ENCODE measurements around the gene RARG.

RARG gene

GRCh38 chr12:53231921-53232645 lies at the start of gene RARG:
TSS of gene RARG (minus strand) at chr12:53232209. CDS start at chr12:53227545, 4,664 bp downstream.
- no peaks in the 10 kb centered on the region for H3K36me3 ChIP-seq (ENCODE audit: control insufficient read depth in 2 of 2, insufficient read depth in 1 of 2, low read length in 2 of 2)
- peak within 1 kb of the TSS; percentile 46 for H3K4me3 ChIP-seq (ENCODE audit: low read depth, low read length)
- ChIA-PET CTCF (interaction anchor here (0.6 to 1.1 kb wide), 3 partner anchors 18 to 276 kb away, joined by 3 to 4 read pairs (median 4); no protein-coding TSS in a partner anchor), POLR2A (no interaction called here)
- H3K4me1 ChIP-seq (ENCODE audit: control insufficient read depth, insufficient read depth, low read length) = peaks cover 12% of the 10 kb centered on the region
- H3K27ac ChIP-seq (ENCODE audit: extremely low read depth, low read depth, low read length) = peak within 1 kb of the TSS; percentile 46; the same call in 1 of the 2 replicates
- H3K9me3 ChIP-seq (ENCODE audit: control insufficient read depth, insufficient read depth, low read depth, low read length) = no peaks in the 10 kb centered on the region
- TF ChIP-seq, protein P1, sequence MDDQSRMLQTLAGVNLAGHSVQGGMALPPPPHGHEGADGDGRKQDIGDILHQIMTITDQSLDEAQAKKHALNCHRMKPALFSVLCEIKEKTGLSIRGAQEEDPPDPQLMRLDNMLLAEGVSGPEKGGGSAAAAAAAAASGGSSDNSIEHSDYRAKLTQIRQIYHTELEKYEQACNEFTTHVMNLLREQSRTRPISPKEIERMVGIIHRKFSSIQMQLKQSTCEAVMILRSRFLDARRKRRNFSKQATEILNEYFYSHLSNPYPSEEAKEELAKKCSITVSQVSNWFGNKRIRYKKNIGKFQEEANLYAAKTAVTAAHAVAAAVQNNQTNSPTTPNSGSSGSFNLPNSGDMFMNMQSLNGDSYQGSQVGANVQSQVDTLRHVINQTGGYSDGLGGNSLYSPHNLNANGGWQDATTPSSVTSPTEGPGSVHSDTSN (CRISPR knock-in tag; IDR thresholded peaks at IDR 0.05) = no peak
- TF ChIP-seq ZNF214 (tag by site-specific recombination; IDR thresholded peaks at IDR 0.05; ENCODE audit: borderline replicate concordance) (no peak), ZNF692 (tag by site-specific recombination; IDR thresholded peaks at IDR 0.05) (peak; percentile 45; the same call in 1 of the 2 replicates), ZNF555 (tag by site-specific recombination; conservative IDR thresholded peaks at IDR 0.05) (no peak), GLIS1 (tag by site-specific recombination; IDR thresholded peaks at IDR 0.05) (peak; percentile 86), ZNF654 (tag by site-specific recombination; IDR thresholded peaks at IDR 0.05; ENCODE audit: low read depth) (no peak), SP2 (tag by site-specific recombination; IDR thresholded peaks at IDR 0.05) (peak; percentile 56), SP7 (tag by site-specific recombination; IDR thresholded peaks at IDR 0.05) (peak; percentile 67; the same call in 1 of the 2 replicates), ZNF707 (tag by site-specific recombination; IDR thresholded peaks at IDR 0.05) (no peak), ZNF335 (tag by site-specific recombination; conservative IDR thresholded peaks at IDR 0.05) (peak; percentile 97), ZNF10 (tag by site-specific recombination; IDR thresholded peaks at IDR 0.05) (peak; percentile 31; the same call in 1 of the 2 replicates), ZNF561 (tag by site-specific recombination; IDR thresholded peaks at IDR 0.05; ENCODE audit: borderline replicate concordance) (peak; percentile 56; the same call in 1 of the 2 replicates), ZNF184 (tag by site-specific recombination; IDR thresholded peaks at IDR 0.05) (0 out of 2 replicates have a peak, but pooled peaks have one; percentile 17), HIC1 (tag by site-specific recombination; IDR thresholded peaks at IDR 0.05) (0 out of 2 replicates have a peak, but pooled peaks have one; percentile 50), SP3 (tag by site-specific recombination; IDR thresholded peaks at IDR 0.05) (peak; percentile 54; the same call in 1 of the 2 replicates), ZNF530 (tag by site-specific recombination; IDR thresholded peaks at IDR 0.05; ENCODE audit: low read depth) (no peak), ZNF324 (tag by site-specific recombination; IDR thresholded peaks at IDR 0.05) (no peak)
- TF ChIP-seq, protein P2, sequence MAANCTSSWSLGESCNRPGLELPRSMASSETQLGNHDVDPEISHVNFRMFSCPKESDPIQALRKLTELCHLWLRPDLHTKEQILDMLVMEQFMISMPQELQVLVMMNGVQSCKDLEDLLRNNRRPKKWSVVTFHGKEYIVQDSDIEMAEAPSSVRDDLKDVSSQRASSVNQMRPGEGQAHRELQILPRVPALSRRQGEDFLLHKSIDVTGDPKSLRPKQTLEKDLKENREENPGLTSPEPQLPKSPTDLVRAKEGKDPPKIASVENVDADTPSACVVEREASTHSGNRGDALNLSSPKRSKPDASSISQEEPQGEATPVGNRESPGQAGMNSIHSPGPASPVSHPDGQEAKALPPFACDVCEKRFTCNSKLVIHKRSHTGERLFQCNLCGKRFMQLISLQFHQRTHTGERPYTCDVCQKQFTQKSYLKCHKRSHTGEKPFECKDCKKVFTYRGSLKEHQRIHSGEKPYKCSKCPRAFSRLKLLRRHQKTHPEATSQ (tag by site-specific recombination; IDR thresholded peaks at IDR 0.05) = peak; percentile 53; the same call in 1 of the 2 replicates
- TF ChIP-seq, protein P3, sequence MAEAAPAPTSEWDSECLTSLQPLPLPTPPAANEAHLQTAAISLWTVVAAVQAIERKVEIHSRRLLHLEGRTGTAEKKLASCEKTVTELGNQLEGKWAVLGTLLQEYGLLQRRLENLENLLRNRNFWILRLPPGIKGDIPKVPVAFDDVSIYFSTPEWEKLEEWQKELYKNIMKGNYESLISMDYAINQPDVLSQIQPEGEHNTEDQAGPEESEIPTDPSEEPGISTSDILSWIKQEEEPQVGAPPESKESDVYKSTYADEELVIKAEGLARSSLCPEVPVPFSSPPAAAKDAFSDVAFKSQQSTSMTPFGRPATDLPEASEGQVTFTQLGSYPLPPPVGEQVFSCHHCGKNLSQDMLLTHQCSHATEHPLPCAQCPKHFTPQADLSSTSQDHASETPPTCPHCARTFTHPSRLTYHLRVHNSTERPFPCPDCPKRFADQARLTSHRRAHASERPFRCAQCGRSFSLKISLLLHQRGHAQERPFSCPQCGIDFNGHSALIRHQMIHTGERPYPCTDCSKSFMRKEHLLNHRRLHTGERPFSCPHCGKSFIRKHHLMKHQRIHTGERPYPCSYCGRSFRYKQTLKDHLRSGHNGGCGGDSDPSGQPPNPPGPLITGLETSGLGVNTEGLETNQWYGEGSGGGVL (tag by site-specific recombination; IDR thresholded peaks at IDR 0.05) = peak; percentile 85
- TF ChIP-seq, protein P4, sequence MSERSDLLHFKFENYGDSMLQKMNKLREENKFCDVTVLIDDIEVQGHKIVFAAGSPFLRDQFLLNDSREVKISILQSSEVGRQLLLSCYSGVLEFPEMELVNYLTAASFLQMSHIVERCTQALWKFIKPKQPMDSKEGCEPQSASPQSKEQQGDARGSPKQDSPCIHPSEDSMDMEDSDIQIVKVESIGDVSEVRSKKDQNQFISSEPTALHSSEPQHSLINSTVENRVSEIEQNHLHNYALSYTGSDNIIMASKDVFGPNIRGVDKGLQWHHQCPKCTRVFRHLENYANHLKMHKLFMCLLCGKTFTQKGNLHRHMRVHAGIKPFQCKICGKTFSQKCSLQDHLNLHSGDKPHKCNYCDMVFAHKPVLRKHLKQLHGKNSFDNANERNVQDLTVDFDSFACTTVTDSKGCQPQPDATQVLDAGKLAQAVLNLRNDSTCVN (tag by site-specific recombination; optimal IDR thresholded peaks at IDR 0.05) = peak; percentile 42
- TF ChIP-seq, protein P5, sequence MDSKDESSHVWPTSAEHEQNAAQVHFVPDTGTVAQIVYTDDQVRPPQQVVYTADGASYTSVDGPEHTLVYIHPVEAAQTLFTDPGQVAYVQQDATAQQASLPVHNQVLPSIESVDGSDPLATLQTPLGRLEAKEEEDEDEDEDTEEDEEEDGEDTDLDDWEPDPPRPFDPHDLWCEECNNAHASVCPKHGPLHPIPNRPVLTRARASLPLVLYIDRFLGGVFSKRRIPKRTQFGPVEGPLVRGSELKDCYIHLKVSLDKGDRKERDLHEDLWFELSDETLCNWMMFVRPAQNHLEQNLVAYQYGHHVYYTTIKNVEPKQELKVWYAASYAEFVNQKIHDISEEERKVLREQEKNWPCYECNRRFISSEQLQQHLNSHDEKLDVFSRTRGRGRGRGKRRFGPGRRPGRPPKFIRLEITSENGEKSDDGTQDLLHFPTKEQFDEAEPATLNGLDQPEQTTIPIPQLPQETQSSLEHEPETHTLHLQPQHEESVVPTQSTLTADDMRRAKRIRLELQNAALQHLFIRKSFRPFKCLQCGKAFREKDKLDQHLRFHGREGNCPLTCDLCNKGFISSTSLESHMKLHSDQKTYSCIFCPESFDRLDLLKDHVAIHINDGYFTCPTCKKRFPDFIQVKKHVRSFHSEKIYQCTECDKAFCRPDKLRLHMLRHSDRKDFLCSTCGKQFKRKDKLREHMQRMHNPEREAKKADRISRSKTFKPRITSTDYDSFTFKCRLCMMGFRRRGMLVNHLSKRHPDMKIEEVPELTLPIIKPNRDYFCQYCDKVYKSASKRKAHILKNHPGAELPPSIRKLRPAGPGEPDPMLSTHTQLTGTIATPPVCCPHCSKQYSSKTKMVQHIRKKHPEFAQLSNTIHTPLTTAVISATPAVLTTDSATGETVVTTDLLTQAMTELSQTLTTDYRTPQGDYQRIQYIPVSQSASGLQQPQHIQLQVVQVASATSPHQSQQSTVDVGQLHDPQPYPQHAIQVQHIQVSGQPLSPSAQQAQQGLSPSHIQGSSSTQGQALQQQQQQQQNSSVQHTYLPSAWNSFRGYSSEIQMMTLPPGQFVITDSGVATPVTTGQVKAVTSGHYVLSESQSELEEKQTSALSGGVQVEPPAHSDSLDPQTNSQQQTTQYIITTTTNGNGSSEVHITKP (tag by site-specific recombination; IDR thresholded peaks at IDR 0.05) = peak; percentile 12; the same call in 1 of the 2 replicates

Measured in HEK293 (cell line).